ENCODE measurements around the gene ARHGAP15. TPM values are rescaled to one million over a fixed set of nuclear protein-coding genes. Genes with fewer than 3 reads are reported as not detected.

The ARHGAP15 gene
- total RNA-seq, 1 donor from 2014 or later, result not detected

GRCh38 chr2:143347271-143347695 is 218.1 kb downstream of the ARHGAP15 start:
- H3K27me3 Mint-ChIP-seq (ENCODE audit: unreplicated experiment), result peaks cover 24% of the 10 kb centered on the region
- TF ChIP-seq CTCF (IDR thresholded peaks at IDR 0.05), result no peak
- H3K4me1 Mint-ChIP-seq (ENCODE audit: unreplicated experiment), result no peaks in the 10 kb centered on the region
- H3K27ac Mint-ChIP-seq (ENCODE audit: unreplicated experiment), result no peak overlapping the region
- DNase-seq (ENCODE audit: extremely low spot score, unreplicated experiment), result no peak
- no peak overlapping the region for H3K4me3 Mint-ChIP-seq (ENCODE audit: unreplicated experiment)
- no peaks in the 10 kb centered on the region for H3K9me3 Mint-ChIP-seq (ENCODE audit: unreplicated experiment)
- H3K36me3 Mint-ChIP-seq (ENCODE audit: unreplicated experiment), result no peaks in the 10 kb centered on the region

GRCh38 chr2:143347901-143348414 is 218.7 kb downstream of the ARHGAP15 start:
- no peak for DNase-seq (ENCODE audit: extremely low spot score, unreplicated experiment)
- Mint-ChIP-seq H3K9me3 (ENCODE audit: unreplicated experiment) (no peaks in the 10 kb centered on the region), H3K4me1 (ENCODE audit: unreplicated experiment) (no peaks in the 10 kb centered on the region), H3K27ac (ENCODE audit: unreplicated experiment) (no peak overlapping the region), H3K4me3 (ENCODE audit: unreplicated experiment) (no peak overlapping the region), H3K36me3 (ENCODE audit: unreplicated experiment) (no peaks in the 10 kb centered on the region), H3K27me3 (ENCODE audit: unreplicated experiment) (peaks cover 22% of the 10 kb centered on the region)
- TF ChIP-seq CTCF (IDR thresholded peaks at IDR 0.05), result no peak

GRCh38 chr2:143354050-143354750 is 225.0 kb downstream of the ARHGAP15 start:
- Mint-ChIP-seq H3K4me1 (ENCODE audit: unreplicated experiment) (no peaks in the 10 kb centered on the region), H3K36me3 (ENCODE audit: unreplicated experiment) (no peaks in the 10 kb centered on the region), H3K27ac (ENCODE audit: unreplicated experiment) (no peak overlapping the region), H3K27me3 (ENCODE audit: unreplicated experiment) (peaks cover 4% of the 10 kb centered on the region), H3K4me3 (ENCODE audit: unreplicated experiment) (no peak overlapping the region), H3K9me3 (ENCODE audit: unreplicated experiment) (no peaks in the 10 kb centered on the region)
- TF ChIP-seq CTCF (IDR thresholded peaks at IDR 0.05), result no peak
- DNase-seq (ENCODE audit: extremely low spot score, unreplicated experiment), result no peak

GRCh38 chr2:143355870-143356269 is 226.7 kb downstream of the ARHGAP15 start:
- no peak for DNase-seq (ENCODE audit: extremely low spot score, unreplicated experiment)
- no peak overlapping the region for H3K27ac Mint-ChIP-seq (ENCODE audit: unreplicated experiment)
- no peaks in the 10 kb centered on the region for H3K36me3 Mint-ChIP-seq (ENCODE audit: unreplicated experiment)
- H3K4me1 Mint-ChIP-seq (ENCODE audit: unreplicated experiment), result no peaks in the 10 kb centered on the region
- H3K9me3 Mint-ChIP-seq (ENCODE audit: unreplicated experiment), result peaks cover 3% of the 10 kb centered on the region
- peaks cover 8% of the 10 kb centered on the region for H3K27me3 Mint-ChIP-seq (ENCODE audit: unreplicated experiment)
- no peak overlapping the region for H3K4me3 Mint-ChIP-seq (ENCODE audit: unreplicated experiment)
- no peak for TF ChIP-seq CTCF (IDR thresholded peaks at IDR 0.05)

GRCh38 chr2:143356336-143356735 is 227.1 kb downstream of the ARHGAP15 start:
- TF ChIP-seq CTCF (IDR thresholded peaks at IDR 0.05), result no peak
- no peak for DNase-seq (ENCODE audit: extremely low spot score, unreplicated experiment)

More at GRCh38 chr2:143356336-143356735, 227.1 kb downstream of the ARHGAP15 start:
- H3K36me3 Mint-ChIP-seq (ENCODE audit: unreplicated experiment), result no peaks in the 10 kb centered on the region
- no peak overlapping the region for H3K4me3 Mint-ChIP-seq (ENCODE audit: unreplicated experiment)
- H3K27me3 Mint-ChIP-seq (ENCODE audit: unreplicated experiment), result peaks cover 8% of the 10 kb centered on the region
- H3K9me3 Mint-ChIP-seq (ENCODE audit: unreplicated experiment), result peaks cover 4% of the 10 kb centered on the region
- H3K27ac Mint-ChIP-seq (ENCODE audit: unreplicated experiment), result no peak overlapping the region
- no peaks in the 10 kb centered on the region for H3K4me1 Mint-ChIP-seq (ENCODE audit: unreplicated experiment)

Measured in osteocyte (in vitro differentiated cells).